A673 (cell line): ENCODE measurements around the gene NPLOC4. TPM values are rescaled to one million over a fixed set of nuclear protein-coding genes. Genes with fewer than 3 reads are reported as not detected.

ENCODE experiments used
- BruUV-seq: library from RNA; stranded (reverse); fragments of 400-500 nt; replicated peaks from 2 replicates; lab custom pipeline; 2021; lab: Mats Ljungman, UMichigan
- CTCF ChIA-PET: fragments of 300-600 bp; sonication (Branson Sonifier 250); formaldehyde crosslinking; loops from one replicate; lab custom pipeline; 2022; ENCODE audit warnings: antibody characterized with exemption; lab: Charles Lee
- POLR2A ChIA-PET: fragments of 300-600 bp; sonication (Branson Sonifier 250); formaldehyde crosslinking; loops from one replicate; lab custom pipeline; 2022; ENCODE audit warnings: antibody characterized with exemption; ENCODE audit not compliant: low non-redundant PET; lab: Charles Lee
- DNase-seq: peaks from one replicate; pipeline ENCODE4 v3.0.0-alpha.2; 2015; ENCODE audit warnings: low spot score
- H3K27ac ChIP-seq: fragments of 200-600 bp; sonication (generic); 2 replicates; pipeline ENCODE4 v1.5.1; 2016; ENCODE audit warnings: mixed run types, low read depth, mild to moderate bottlenecking, mixed read lengths, antibody characterized with exemption, low read length; ENCODE audit not compliant: poor library complexity, severe bottlenecking
- H3K27me3 ChIP-seq: fragments of 200-600 bp; sonication (generic); replicated peaks from 2 replicates; pipeline ENCODE4 v1.6.1; 2017; ENCODE audit warnings: mixed run types, low read depth, mild to moderate bottlenecking, mixed read lengths, antibody characterized with exemption, low read length; ENCODE audit not compliant: insufficient read depth, poor library complexity
- H3K36me3 ChIP-seq: fragments of 200-600 bp; sonication (generic); 2 replicates; pipeline ENCODE4 v1.6.1; 2016; ENCODE audit warnings: mixed run types, mild to moderate bottlenecking, mixed read lengths, antibody characterized with exemption, low read length; ENCODE audit not compliant: insufficient read depth, poor library complexity, severe bottlenecking
- H3K4me1 ChIP-seq: fragments of 200-600 bp; sonication (generic); 2 replicates; pipeline ENCODE4 v1.6.1; 2017; ENCODE audit warnings: mixed run types, mild to moderate bottlenecking, mixed read lengths, antibody characterized with exemption, low read length; ENCODE audit not compliant: insufficient read depth, poor library complexity, severe bottlenecking
- H3K4me3 ChIP-seq: fragments of 200-600 bp; sonication (generic); 2 replicates; pipeline ENCODE4 v1.5.1; 2016; ENCODE audit warnings: low read depth, mixed run types, mild to moderate bottlenecking, mixed read lengths, low read length; ENCODE audit not compliant: poor library complexity, severe bottlenecking
- H3K9me3 ChIP-seq: fragments of 200-600 bp; sonication (generic); 2 replicates; pipeline ENCODE4 v1.6.1; 2016; ENCODE audit warnings: mixed run types, low read depth, mild to moderate bottlenecking, mixed read lengths, antibody characterized with exemption, low read length; ENCODE audit not compliant: poor library complexity, severe bottlenecking
- EZH2 ChIP-seq: fragments of 200-600 bp; sonication (generic); IDR thresholded peaks from 2 replicates; pipeline ENCODE4 v1.6.1; 2017; ENCODE audit warnings: borderline replicate concordance, low read depth, mild to moderate bottlenecking, mixed read lengths, antibody characterized with exemption, low read length; ENCODE audit not compliant: poor library complexity, severe bottlenecking
- intact Hi-C: fragments of 100-400 bp; cut with micrococcal nuclease; formaldehyde crosslinking; loops from one replicate; pipeline ENCODE4 v1.10.0; 2022; ENCODE audit not compliant: unreplicated experiment
- total RNA-seq: library from RNA; stranded (reverse); gene quantifications from 2 replicates; pipeline ENCODE4 v1.2.3, GENCODE V29; 2021
- TF ChIP-seq, protein P1 (sequence below): fragments of 300-800, 200-600 bp; sonication (generic); conservative IDR thresholded peaks from 2 replicates; pipeline ENCODE4 v1.5.1; 2017; ENCODE audit warnings: low read depth, mild to moderate bottlenecking, antibody characterized with exemption, low read length, moderate library complexity, mixed read lengths

Gene NPLOC4
- total RNA-seq, 1 experiment from 2014 or later, result 195 TPM

- no peak for DNase-seq
- Histone ChIP-seq H3K4me3 (no peak overlapping the region), H3K9me3 (no peaks in the 10 kb centered on the region), H3K27ac (no peak overlapping the region), H3K27me3 (no peaks in the 10 kb centered on the region), H3K36me3 (peaks cover 67% of the 10 kb centered on the region), H3K4me1 (no peaks in the 10 kb centered on the region)
- ChIA-PET POLR2A (no interaction called here), CTCF (no interaction called here)
- no peak for TF ChIP-seq EZH2
- TF ChIP-seq, protein P1, sequence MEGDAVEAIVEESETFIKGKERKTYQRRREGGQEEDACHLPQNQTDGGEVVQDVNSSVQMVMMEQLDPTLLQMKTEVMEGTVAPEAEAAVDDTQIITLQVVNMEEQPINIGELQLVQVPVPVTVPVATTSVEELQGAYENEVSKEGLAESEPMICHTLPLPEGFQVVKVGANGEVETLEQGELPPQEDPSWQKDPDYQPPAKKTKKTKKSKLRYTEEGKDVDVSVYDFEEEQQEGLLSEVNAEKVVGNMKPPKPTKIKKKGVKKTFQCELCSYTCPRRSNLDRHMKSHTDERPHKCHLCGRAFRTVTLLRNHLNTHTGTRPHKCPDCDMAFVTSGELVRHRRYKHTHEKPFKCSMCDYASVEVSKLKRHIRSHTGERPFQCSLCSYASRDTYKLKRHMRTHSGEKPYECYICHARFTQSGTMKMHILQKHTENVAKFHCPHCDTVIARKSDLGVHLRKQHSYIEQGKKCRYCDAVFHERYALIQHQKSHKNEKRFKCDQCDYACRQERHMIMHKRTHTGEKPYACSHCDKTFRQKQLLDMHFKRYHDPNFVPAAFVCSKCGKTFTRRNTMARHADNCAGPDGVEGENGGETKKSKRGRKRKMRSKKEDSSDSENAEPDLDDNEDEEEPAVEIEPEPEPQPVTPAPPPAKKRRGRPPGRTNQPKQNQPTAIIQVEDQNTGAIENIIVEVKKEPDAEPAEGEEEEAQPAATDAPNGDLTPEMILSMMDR, result no peak
- BruUV-seq, result no TSS peak
- intact Hi-C loops, result no loop called here
Observed at GRCh38 chr17:81616877-81617276, 20.0 kb downstream of the NPLOC4 start.

- no peak for DNase-seq
- Histone ChIP-seq H3K4me1 (no peaks in the 10 kb centered on the region), H3K27me3 (no peaks in the 10 kb centered on the region), H3K27ac (peak overlapping the region; percentile 17), H3K9me3 (no peaks in the 10 kb centered on the region), H3K36me3 (peaks cover 58% of the 10 kb centered on the region), H3K4me3 (no peak overlapping the region)
- POLR2A ChIA-PET, result no interaction called here
- CTCF ChIA-PET, result no interaction called here
- intact Hi-C loops, result no loop called here
- no peak for TF ChIP-seq EZH2
- TF ChIP-seq, protein P1, result no peak
- no TSS peak for BruUV-seq
Observed at GRCh38 chr17:81615401-81615930, 21.4 kb downstream of the NPLOC4 start.

DNA sequence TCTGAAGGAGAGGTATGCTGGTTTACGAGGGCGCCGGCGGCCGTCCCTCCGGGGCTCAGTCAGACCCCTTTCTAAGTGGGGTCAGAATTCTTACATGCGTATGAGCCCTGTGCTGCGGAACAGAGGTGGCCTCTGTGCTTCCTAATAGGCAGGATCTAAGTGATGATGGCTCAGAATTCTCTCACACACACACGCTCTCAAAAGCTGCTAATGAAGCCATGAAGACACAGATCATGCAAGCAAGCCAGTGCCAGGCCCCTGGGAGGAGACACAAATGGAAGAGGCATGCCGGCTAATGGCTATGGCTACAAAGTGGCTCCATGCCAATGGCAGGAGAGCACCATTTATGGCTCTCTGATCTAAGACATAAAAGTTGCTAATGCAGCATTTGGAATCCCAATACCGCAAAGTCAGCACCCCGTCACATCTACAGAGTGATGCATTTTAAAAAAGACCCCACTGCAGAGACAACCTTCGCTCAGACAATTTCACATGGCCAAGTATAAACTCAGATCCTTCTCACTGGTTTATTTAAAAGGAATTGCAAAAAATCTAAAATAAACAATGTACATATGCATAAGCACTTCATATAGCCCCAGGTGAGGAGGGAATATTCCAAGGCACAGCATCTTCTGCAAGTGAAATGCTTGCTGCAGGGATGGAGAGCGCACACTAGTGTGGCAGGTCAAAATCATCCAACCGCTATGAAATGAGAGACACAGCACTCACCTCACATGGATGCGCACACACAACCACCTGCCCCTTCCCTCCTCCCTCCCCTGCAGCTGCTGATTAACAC lies 24.5 kb downstream of the NPLOC4 start:
- TF ChIP-seq EZH2, result no peak
- TF ChIP-seq, protein P1, result no peak
- DNase-seq, result no peak
- Histone ChIP-seq H3K27me3 (no peaks in the 10 kb centered on the region), H3K36me3 (peaks cover 71% of the 10 kb centered on the region), H3K4me1 (no peaks in the 10 kb centered on the region), H3K27ac (no peak overlapping the region), H3K4me3 (no peak overlapping the region), H3K9me3 (no peaks in the 10 kb centered on the region)
- CTCF ChIA-PET, result no interaction called here
- POLR2A ChIA-PET, result interaction anchor here (0.6 kb wide), 1 partner anchor 19 kb away, joined by 3 read pairs; no protein-coding TSS in a partner anchor
- intact Hi-C loops, result no loop called here
- no TSS peak for BruUV-seq
